Endothelial cell of umbilical vein (primary cell): ENCODE measurements around the gene PPM1L.

Experiments
- EZH2 ChIP-seq: IDR thresholded peaks from 2 replicates; pipeline ENCODE4 v1.6.1; 2012; ENCODE audit warnings: borderline replicate concordance, low read depth, mild to moderate bottlenecking, moderate library complexity, low read length, inconsistent platforms; ENCODE audit not compliant: severe bottlenecking
- FOS ChIP-seq: IDR thresholded peaks from 2 replicates; pipeline ENCODE4 v1.6.1; 2011; ENCODE audit warnings: mild to moderate bottlenecking, low read length, moderate library complexity, borderline replicate concordance; ENCODE audit not compliant: insufficient read depth
- GATA2 ChIP-seq: IDR thresholded peaks from 2 replicates; pipeline ENCODE4 v1.7.0; 2011; ENCODE audit warnings: low read depth, mild to moderate bottlenecking, moderate library complexity, mixed read lengths, low read length; ENCODE audit not compliant: insufficient read length, insufficient read depth
- POLR2A ChIP-seq: IDR thresholded peaks from 2 replicates; pipeline ENCODE4 v1.6.1; 2012; ENCODE audit warnings: low read depth, mild to moderate bottlenecking, control low read depth, low read length
- POLR2AphosphoS5 ChIP-seq: IDR thresholded peaks from 2 replicates; pipeline ENCODE4 v1.6.1; 2012; ENCODE audit warnings: low read depth, mild to moderate bottlenecking, control low read depth, low read length, moderate library complexity; ENCODE audit not compliant: insufficient read depth
- TF ChIP-seq, protein P1 (sequence below), 2 donors: IDR thresholded peaks; 1 replicate in 1 of 2; 2 replicates in 1 of 2; pipeline ENCODE4 v1.5.1; 2011; ENCODE audit warnings: low read length in 2 of 2, mild to moderate bottlenecking in 2 of 2, moderate library complexity in 2 of 2, control low read depth in 1 of 2, inconsistent platforms in 1 of 2, low read depth in 1 of 2; ENCODE audit not compliant: insufficient read depth in 1 of 2; ENCODE audit errors: extremely low read depth in 1 of 2
- TF ChIP-seq, protein P2 (sequence below): IDR thresholded peaks from 2 replicates; pipeline ENCODE4 v1.6.1; 2011; ENCODE audit not compliant: insufficient read depth, insufficient read length

DNA sequence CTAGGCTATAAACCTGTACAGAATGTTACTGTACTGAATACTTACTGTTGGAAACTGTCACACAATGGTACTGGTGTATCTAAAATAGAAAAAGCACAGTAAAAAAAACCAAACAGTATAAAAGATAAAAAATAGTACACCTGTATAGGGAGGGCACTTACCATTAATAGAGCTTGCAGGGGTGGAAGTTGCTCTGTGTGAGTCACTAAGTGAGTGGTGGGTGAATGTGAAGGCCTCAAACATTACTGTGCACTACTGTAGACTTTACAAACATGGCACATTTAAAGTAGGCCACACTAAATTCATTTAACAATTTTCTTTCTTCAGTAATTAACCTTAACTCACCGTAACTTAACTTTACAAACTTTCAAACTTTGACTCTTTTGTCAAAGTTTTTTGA, 327.1 kb downstream of the PPM1L start:
- TF ChIP-seq EZH2 = no peak
- TF ChIP-seq, protein P1, sequence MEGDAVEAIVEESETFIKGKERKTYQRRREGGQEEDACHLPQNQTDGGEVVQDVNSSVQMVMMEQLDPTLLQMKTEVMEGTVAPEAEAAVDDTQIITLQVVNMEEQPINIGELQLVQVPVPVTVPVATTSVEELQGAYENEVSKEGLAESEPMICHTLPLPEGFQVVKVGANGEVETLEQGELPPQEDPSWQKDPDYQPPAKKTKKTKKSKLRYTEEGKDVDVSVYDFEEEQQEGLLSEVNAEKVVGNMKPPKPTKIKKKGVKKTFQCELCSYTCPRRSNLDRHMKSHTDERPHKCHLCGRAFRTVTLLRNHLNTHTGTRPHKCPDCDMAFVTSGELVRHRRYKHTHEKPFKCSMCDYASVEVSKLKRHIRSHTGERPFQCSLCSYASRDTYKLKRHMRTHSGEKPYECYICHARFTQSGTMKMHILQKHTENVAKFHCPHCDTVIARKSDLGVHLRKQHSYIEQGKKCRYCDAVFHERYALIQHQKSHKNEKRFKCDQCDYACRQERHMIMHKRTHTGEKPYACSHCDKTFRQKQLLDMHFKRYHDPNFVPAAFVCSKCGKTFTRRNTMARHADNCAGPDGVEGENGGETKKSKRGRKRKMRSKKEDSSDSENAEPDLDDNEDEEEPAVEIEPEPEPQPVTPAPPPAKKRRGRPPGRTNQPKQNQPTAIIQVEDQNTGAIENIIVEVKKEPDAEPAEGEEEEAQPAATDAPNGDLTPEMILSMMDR (IDR thresholded peaks at IDR 0.05; ENCODE audit: extremely low read depth in 1 of 2, insufficient read depth in 1 of 2, low read depth in 1 of 2, low read length in 2 of 2) = no peak
- peak; percentile 28 for TF ChIP-seq FOS
- TF ChIP-seq POLR2A = no peak
- TF ChIP-seq, protein P2, sequence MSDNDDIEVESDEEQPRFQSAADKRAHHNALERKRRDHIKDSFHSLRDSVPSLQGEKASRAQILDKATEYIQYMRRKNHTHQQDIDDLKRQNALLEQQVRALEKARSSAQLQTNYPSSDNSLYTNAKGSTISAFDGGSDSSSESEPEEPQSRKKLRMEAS = no peak
- no peak for TF ChIP-seq POLR2AphosphoS5
- TF ChIP-seq GATA2 = no peak
